ENCODE data around the gene TMEM109.

TMEM109 gene

DNA sequence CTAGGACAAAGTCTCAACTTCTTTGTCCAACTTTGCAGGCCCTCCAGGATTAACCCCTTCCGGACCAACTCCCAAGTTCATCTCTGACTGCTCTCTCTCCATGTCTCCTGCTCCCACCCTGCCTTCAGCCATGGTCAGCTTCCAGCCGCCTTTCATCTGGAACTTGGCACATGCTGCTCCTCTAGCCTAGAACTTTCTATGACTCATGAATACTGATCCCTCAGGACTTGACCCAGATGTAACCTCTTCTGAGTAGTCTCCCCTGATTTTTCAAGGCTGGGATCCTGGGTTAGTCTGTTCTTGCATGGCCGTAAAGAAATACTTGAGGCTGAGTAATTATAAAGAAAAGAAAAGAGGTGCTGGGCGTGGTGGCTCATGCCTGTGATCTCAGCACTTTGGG is 43.2 kb downstream of the TMEM109 start:
- H3K27me3 ChIP-seq (ENCODE audit: insufficient read depth, low read length, poor library complexity, severe bottlenecking) = peaks cover 2% of the 10 kb centered on the region
- TF ChIP-seq, protein P1, sequence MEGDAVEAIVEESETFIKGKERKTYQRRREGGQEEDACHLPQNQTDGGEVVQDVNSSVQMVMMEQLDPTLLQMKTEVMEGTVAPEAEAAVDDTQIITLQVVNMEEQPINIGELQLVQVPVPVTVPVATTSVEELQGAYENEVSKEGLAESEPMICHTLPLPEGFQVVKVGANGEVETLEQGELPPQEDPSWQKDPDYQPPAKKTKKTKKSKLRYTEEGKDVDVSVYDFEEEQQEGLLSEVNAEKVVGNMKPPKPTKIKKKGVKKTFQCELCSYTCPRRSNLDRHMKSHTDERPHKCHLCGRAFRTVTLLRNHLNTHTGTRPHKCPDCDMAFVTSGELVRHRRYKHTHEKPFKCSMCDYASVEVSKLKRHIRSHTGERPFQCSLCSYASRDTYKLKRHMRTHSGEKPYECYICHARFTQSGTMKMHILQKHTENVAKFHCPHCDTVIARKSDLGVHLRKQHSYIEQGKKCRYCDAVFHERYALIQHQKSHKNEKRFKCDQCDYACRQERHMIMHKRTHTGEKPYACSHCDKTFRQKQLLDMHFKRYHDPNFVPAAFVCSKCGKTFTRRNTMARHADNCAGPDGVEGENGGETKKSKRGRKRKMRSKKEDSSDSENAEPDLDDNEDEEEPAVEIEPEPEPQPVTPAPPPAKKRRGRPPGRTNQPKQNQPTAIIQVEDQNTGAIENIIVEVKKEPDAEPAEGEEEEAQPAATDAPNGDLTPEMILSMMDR (conservative IDR thresholded peaks at IDR 0.05; ENCODE audit: low read length) = no peak
- TF ChIP-seq EZH2phosphoT487 (IDR thresholded peaks at IDR 0.05; ENCODE audit: borderline replicate concordance) = no peak

DNA sequence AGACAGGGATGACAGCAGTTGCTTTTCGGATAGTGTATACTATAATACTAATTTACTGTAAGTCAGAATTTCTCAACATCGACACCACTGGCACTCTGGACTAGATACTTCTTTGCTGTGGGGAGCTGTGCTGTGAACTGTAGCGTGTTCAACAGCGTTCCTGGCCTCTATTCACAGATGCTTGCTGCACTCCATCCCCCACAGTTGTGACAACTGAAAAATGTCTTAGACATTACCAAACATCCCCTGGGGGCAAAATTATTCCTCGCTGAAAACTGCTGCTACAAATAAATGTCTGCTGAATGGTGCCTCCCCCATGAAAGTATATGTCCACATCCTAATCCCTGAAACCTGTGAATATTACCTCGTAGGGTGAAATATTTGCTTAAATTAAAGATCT is 45.5 kb downstream of the TMEM109 start:
- no peaks in the 10 kb centered on the region for H3K9me3 ChIP-seq (ENCODE audit: insufficient read depth, low read depth, low read length)
- H3K27me3 ChIP-seq (ENCODE audit: insufficient read depth, low read length, poor library complexity, severe bottlenecking) = peaks cover 10% of the 10 kb centered on the region
- H3K9ac ChIP-seq (ENCODE audit: low read depth, low read length, poor library complexity, severe bottlenecking) = no peak overlapping the region
- TF ChIP-seq EZH2phosphoT487 (IDR thresholded peaks at IDR 0.05; ENCODE audit: borderline replicate concordance) = no peak
- TF ChIP-seq, protein P1 (conservative IDR thresholded peaks at IDR 0.05; ENCODE audit: low read length) = no peak
- H4K20me1 ChIP-seq (ENCODE audit: insufficient read depth, low read length, poor library complexity, severe bottlenecking) = no peaks in the 10 kb centered on the region
- H3K36me3 ChIP-seq (ENCODE audit: insufficient read depth, low read length) = no peaks in the 10 kb centered on the region
- no peak overlapping the region for H3K4me2 ChIP-seq (ENCODE audit: low read depth, low read length, poor library complexity, severe bottlenecking)
- no peaks in the 10 kb centered on the region for H3K4me1 ChIP-seq (ENCODE audit: insufficient read depth, low read length, poor library complexity, severe bottlenecking)
- no peaks in the 10 kb centered on the region for H3K79me2 ChIP-seq (ENCODE audit: insufficient read depth, low read length)
- no peaks in the 10 kb centered on the region for H3K9me2 ChIP-seq (replicated peaks; ENCODE audit: low read depth, low read length)
- no peak overlapping the region for H3K4me3 ChIP-seq (ENCODE audit: low read length, poor library complexity, severe bottlenecking)
- H3F3A ChIP-seq (ENCODE audit: low read depth) = no peaks in the 10 kb centered on the region
- H2AFZ ChIP-seq (ENCODE audit: low read length) = no peak overlapping the region

More for the DNA sequence above, 43.2 kb downstream of the TMEM109 start:
- H3K4me3 ChIP-seq (ENCODE audit: low read length, poor library complexity, severe bottlenecking) = no peak overlapping the region
- no peaks in the 10 kb centered on the region for H3K9me2 ChIP-seq (replicated peaks; ENCODE audit: low read depth, low read length)
- no peaks in the 10 kb centered on the region for H3K9me3 ChIP-seq (ENCODE audit: insufficient read depth, low read depth, low read length)
- no peaks in the 10 kb centered on the region for H3K36me3 ChIP-seq (ENCODE audit: insufficient read depth, low read length)
- no peaks in the 10 kb centered on the region for H4K20me1 ChIP-seq (ENCODE audit: insufficient read depth, low read length, poor library complexity, severe bottlenecking)
- H3K79me2 ChIP-seq (ENCODE audit: insufficient read depth, low read length) = no peaks in the 10 kb centered on the region
- no peak overlapping the region for H3K4me2 ChIP-seq (ENCODE audit: low read depth, low read length, poor library complexity, severe bottlenecking)
- H2AFZ ChIP-seq (ENCODE audit: low read length) = no peak overlapping the region
- peaks cover 2% of the 10 kb centered on the region for H3K4me1 ChIP-seq (ENCODE audit: insufficient read depth, low read length, poor library complexity, severe bottlenecking)
- no peaks in the 10 kb centered on the region for H3F3A ChIP-seq (ENCODE audit: low read depth)
- no peak overlapping the region for H3K9ac ChIP-seq (ENCODE audit: low read depth, low read length, poor library complexity, severe bottlenecking)

DNA sequence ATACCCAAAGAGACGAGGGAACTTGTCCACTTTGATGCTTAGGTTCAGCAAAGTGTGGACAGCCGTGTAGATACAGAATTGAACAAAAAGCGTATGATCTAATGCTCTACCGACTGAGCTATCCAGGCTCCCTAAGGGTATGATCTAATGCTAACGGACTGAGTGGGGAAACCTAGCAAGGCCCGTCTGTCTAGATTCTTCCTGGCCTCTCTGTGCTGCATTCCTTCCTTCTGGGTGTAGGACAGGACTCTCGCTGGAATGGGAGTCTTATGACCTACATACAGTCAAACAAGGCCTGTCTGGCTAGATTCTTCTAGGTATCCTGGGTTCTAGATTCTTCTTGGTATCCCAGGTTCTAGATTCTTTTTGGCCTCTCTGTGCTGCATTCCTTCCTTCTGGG is 46.4 kb downstream of the TMEM109 start:
- Histone ChIP-seq H3K9me3 (ENCODE audit: insufficient read depth, low read depth, low read length) (no peaks in the 10 kb centered on the region), H3F3A (ENCODE audit: low read depth) (no peaks in the 10 kb centered on the region), H2AFZ (ENCODE audit: low read length) (no peak overlapping the region), H3K9me2 (replicated peaks; ENCODE audit: low read depth, low read length) (no peaks in the 10 kb centered on the region), H3K4me1 (ENCODE audit: insufficient read depth, low read length, poor library complexity, severe bottlenecking) (no peaks in the 10 kb centered on the region), H3K4me2 (ENCODE audit: low read depth, low read length, poor library complexity, severe bottlenecking) (no peak overlapping the region), H3K36me3 (ENCODE audit: insufficient read depth, low read length) (no peaks in the 10 kb centered on the region), H3K9ac (ENCODE audit: low read depth, low read length, poor library complexity, severe bottlenecking) (no peak overlapping the region), H3K4me3 (ENCODE audit: low read length, poor library complexity, severe bottlenecking) (no peak overlapping the region), H4K20me1 (ENCODE audit: insufficient read depth, low read length, poor library complexity, severe bottlenecking) (no peaks in the 10 kb centered on the region), H3K27me3 (ENCODE audit: insufficient read depth, low read length, poor library complexity, severe bottlenecking) (peaks cover 10% of the 10 kb centered on the region), H3K79me2 (ENCODE audit: insufficient read depth, low read length) (no peaks in the 10 kb centered on the region)
- TF ChIP-seq EZH2phosphoT487 (IDR thresholded peaks at IDR 0.05; ENCODE audit: borderline replicate concordance) = no peak

DNA sequence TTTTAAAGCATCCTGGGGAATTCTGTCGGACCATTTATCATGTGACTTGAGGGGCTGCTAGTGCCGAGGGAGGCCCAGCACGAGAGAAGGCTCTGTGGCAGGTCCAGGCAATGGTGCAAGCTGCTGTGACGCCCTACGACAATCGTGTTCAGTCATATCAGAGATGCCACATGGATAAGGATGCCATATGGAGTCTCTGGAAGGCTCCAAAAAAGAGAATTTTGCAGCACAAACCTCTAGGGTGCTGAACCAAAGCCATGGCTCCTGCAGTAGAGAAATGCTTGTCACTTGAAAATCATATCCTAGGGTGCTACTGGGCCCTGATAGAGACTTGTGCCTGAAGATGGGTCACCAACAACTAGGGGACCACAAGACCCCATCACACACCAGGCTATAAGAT is 50.8 kb downstream of the TMEM109 start:
- Histone ChIP-seq H3K4me3 (ENCODE audit: low read length, poor library complexity, severe bottlenecking) (no peak overlapping the region), H3K4me2 (ENCODE audit: low read depth, low read length, poor library complexity, severe bottlenecking) (no peak overlapping the region), H4K20me1 (ENCODE audit: insufficient read depth, low read length, poor library complexity, severe bottlenecking) (no peaks in the 10 kb centered on the region), H3K9me3 (ENCODE audit: insufficient read depth, low read depth, low read length) (no peaks in the 10 kb centered on the region), H3F3A (ENCODE audit: low read depth) (no peaks in the 10 kb centered on the region), H2AFZ (ENCODE audit: low read length) (no peak overlapping the region), H3K27me3 (ENCODE audit: insufficient read depth, low read length, poor library complexity, severe bottlenecking) (peaks cover 10% of the 10 kb centered on the region), H3K79me2 (ENCODE audit: insufficient read depth, low read length) (no peaks in the 10 kb centered on the region), H3K9me2 (replicated peaks; ENCODE audit: low read depth, low read length) (no peaks in the 10 kb centered on the region), H3K36me3 (ENCODE audit: insufficient read depth, low read length) (no peaks in the 10 kb centered on the region), H3K4me1 (ENCODE audit: insufficient read depth, low read length, poor library complexity, severe bottlenecking) (no peaks in the 10 kb centered on the region), H3K9ac (ENCODE audit: low read depth, low read length, poor library complexity, severe bottlenecking) (no peak overlapping the region)
- TF ChIP-seq, protein P1 (conservative IDR thresholded peaks at IDR 0.05; ENCODE audit: low read length) = no peak
- no peak for TF ChIP-seq EZH2phosphoT487 (IDR thresholded peaks at IDR 0.05; ENCODE audit: borderline replicate concordance)
